HTERT RPE-1 (cell line): Measurements from ENCODE around the gene AHRR.
"Not testable (repeated sequence)": the region's sequence is repeated elsewhere in the genome, so short reads cannot be mapped to it uniquely, and the experiment has no call there.

ENCODE experiments used
- in situ Hi-C: fragments of 300-500 bp; cut with MboI; formaldehyde crosslinking; loops from 4 replicates; pipeline ENCODE4 v1.14.3; 2020; ENCODE audit warnings: low sequenced_read_pairs

Gene AHRR

DNA sequence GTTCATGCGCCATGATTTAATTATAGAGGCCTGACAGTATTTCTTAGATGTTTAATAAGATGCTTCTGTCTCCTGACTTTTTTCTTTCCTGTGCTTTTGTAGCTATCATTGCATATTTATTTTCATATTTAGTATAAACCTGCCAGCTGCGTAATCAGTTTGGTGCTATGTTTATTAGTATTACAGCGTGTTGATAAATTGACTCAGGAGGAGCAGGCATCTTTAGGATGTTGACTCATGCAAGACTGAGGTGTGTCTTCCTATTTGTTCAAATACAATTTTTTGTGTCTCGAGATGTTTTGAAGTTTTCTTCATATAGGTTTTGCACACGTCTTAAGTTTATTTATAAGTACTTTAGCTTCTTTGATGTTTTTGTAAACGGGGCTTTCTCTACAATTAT is 85.5 kb downstream of the AHRR start:
- in situ Hi-C loops = no loop called here

DNA sequence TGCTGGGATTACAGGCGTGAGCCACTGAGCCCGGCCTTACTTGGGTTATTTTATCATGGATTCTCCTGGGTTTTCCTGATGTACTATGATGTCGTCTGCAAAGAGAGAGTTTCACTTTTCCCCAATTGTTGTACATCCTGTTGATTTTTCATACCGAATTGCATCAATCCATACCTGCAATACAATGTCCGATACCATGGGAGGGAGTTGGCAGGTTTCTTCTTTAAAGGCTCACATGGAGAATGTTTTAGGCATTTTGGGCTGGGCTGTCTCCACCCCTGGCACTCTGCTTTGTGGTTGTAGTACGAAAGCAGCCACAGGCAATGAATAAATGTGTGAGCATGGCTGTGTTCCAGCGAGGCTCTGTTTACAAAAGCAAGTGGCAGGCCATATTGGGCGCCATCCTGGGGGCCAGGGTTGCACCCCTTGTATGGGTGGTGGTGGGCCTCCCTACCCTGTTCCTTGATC is 86.3 kb downstream of the AHRR start:
- in situ Hi-C loops = no loop called here

DNA sequence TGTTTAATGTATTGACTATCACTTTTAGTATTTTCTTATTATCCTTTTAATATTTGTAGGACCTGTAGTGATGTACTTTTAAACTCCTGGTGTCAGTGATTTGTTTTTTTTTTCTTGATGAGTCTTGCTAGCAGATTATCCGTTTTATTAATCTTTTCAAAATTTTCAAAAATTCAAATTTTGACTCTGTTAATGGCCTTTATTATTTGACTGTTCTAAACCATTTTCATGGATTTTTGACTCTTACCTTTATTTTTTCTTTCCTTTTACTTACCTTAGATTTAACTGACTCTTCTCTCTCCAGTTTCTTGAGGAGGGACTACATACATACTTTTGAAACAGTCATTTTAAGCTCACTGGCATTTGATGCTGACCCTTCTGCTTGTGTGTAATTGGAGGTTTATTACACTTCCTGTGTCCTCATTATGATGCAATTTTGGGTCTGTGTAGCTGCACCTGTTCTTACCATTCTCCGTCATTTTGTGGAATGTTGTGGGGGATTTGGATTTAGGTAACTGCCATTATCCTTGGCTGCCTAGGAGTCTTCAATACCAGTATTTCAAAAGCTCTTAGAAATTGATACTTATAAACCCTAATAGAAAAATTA is 89.5 kb downstream of the AHRR start:
- in situ Hi-C loops = no loop called here

DNA sequence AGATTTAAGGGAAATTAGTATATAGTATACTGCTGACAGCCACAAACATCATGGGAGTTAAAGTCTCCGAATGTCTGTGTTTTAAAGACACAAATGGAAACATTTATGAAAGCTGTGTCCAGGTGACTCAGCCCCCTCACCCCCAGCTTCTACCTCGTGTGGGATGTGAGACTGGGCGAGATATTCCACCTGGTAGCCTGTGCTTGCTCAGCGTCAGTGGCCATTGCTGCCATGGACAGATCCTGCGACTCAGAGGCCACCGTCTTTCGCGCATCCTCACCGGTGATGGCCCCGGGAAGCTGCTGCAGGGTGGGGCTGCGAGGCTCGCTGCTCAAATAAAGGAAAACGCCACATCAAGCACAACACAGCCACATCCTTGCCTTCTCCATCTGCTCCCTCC is 90.2 kb downstream of the AHRR start:
- in situ Hi-C loops = no loop called here

DNA sequence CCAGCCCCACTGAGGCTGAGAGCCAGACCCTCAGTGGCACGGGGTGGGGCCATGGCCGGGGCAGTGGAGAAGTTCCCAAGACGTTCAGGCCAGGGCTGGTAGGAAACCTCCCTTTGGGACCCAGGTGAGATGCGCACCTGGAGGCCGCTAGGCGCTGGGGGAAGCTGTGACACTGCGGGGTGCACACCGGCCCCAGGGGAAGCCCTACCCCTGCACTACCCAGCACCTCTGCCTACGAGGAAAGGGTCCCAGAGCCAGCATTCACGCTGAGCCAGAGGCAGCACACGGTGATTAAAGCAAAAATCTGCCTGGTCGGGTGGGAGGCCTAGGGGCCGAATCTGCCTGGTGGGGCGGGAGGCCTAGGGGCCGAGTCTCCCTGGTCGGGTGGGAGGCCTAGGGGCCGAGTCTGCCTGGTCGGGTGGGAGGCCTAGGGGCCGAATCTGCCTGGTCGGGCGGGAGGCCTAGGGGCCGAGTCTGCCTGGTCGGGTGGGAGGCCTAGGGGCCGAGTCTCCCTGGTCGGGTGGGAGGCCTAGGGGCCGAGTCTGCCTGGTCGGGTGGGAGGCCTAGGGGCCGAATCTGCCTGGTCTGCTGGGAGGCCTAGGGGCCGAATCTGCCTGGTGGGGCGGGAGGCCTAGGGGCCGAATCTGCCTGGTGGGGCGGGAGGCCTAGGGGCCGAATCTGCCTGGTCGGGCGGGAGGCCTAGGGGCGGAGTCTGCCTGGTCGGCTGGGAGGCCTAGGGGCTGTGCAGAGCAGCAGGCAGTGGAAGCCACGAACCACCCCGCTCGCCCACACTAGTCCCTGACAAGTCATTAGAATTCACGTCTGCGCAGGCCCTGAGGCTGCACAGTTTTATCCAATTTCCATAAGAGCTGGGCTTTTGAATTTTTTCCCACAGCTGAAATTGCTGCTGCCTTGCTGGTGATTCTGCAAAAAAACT is 93.7 kb downstream of the AHRR start:
- in situ Hi-C loops = not testable (repeated sequence)

DNA sequence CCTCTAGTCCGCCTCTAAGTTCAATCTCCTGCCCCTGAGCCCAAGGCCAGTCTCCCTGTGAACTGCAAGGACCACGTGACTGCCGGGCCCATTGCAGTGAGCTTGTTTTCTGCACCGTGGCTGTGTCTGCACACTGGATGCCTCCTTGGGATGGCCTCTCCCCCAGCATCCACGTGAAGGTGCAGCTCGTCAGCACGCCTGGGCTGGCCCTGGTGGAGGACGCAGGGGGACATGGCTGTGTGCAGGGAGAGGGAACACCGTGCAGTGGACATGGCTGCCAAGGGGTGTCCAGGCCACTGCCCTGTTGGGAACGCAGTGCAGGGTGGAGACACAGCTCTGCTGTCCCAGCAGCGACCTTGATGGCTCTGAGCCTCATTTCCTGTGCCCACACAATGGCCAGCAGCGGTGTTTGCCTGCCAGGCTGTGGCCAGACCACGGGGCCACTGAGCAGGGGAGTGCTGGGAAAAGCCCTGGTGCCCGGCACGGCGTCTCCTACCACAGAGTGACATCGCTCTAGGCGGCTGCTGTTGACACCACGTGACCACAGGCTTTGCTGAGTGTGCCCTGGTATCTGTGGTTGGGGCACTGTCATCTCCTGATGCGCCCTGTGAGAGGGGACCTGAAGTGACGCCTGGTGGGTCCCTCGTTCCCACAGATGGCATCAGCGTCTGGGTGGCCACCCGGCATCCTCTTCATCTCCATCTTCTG is 94.6 kb downstream of the AHRR start:
- in situ Hi-C loops = no loop called here

DNA sequence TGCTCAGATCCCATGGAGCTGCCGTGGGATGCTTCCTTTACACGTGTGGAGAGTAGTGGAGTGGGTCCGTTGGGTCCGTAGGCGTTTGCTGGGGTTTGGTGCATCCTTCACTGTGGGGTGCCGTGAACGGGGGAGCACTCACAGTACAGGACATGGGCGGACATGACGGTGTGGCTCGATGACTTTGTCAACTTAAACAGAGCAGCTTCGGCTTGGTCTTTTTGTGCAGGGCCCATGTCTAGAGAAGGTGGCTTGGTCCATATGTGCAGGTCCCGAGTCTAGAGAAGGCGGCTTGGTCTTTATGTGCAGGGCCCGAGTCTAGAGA is 95.1 kb downstream of the AHRR start:
- in situ Hi-C loops = no loop called here

DNA sequence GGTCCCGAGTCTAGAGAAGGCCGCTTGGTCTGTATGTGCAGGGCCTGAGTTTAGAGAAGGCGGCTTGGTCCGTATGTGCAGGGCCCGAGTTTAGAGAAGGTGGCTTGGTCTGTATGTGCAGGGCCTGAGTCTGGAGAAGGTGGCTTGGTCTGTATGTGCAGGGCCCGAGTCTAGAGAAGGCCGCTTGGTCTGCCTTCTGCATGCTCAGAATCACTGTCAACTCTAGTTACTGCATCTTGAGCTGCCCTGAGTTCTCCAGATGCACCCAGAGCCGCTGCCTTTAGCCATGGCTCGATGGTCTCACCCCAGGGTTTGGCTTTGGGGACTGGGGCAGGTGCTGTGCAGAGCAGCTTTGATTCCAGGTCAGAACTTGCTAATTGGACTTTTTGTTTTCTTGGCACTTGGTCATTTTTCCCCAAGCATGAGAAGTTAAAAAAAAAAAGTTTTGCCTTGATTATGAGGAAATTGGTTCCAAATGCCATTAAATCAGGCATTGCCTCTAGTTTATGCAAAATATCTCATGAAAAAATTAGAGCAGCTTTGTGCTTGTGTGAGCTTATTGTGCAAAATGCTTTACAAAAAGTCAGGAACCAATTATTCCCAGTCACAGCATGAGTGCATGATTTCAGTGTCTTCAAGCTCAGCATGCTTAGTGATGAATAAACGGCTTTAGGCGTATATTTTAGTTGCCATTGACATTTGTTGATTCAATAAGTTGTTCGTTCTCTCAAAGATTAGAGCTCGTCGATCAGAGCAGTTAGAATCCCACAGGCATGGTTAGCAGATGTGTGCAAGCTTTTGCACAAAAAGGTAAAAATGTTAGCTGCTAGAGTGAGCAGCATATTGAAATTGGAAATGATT is 96.0 kb downstream of the AHRR start:
- in situ Hi-C loops = no loop called here

DNA sequence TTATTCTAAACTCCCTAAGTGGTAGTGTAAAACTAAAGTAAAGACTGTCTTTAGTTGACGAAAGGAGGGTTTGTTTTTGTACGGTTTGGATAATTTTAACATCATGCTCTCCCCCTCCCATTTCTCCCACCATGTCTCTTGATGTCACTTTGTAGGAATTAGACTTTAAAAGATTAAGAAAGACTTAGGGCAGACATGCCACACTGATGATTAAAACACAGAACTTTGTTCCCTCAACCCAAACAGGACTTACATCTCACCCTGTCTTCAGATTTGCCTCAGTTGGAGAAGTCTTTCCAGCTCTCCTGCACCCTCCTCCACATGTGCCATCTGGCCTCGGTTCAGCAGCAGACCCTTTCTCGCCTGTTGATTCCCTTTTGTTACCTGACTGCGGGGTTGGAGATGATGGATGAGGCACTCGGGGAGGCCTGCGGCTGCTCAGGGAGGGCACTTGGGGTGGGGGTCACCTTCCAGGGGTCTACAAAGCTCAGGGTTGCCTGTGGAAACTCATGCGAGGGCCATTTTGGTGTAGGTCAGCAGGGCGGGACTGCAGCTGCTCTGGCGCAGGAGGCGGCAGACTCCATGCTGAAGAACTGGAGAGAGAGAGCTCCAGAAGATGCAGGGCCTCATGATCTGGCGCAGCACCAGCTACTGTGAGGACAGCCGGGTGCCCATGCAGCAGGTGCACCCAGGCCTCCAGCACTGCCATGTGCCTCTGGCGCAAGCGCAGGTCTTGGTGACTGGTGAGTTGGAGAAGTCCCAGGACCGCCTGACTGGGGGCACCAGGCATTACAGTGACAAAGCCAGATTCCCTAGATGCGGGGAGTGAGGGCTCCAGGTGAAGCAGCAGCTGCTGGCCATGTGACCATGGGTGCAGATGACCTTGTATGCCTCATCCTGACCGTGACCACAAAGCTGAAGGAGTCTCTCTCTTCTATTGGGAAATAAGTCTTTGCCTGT is 96.9 kb downstream of the AHRR start:
- in situ Hi-C loops = no loop called here

DNA sequence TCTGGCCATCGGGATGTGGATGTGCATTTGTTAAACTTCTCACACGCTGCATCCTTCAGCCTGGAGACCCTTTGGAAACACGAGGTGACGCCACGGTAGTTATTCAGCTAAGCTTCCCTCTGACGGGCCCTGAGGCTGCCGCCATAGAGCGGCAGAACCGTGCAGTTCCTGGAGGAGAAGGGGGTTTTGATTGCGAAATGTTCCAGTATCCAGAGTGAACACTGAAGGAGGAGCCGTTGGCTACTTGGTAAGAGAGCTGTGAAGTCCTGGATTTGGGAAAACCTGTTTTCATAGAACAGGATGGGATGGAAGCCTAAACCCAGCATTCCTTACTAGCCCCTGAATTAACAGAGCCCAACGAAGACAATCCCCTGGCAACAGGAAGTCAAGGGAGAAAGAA is 98.5 kb downstream of the AHRR start:
- in situ Hi-C loops = no loop called here

DNA sequence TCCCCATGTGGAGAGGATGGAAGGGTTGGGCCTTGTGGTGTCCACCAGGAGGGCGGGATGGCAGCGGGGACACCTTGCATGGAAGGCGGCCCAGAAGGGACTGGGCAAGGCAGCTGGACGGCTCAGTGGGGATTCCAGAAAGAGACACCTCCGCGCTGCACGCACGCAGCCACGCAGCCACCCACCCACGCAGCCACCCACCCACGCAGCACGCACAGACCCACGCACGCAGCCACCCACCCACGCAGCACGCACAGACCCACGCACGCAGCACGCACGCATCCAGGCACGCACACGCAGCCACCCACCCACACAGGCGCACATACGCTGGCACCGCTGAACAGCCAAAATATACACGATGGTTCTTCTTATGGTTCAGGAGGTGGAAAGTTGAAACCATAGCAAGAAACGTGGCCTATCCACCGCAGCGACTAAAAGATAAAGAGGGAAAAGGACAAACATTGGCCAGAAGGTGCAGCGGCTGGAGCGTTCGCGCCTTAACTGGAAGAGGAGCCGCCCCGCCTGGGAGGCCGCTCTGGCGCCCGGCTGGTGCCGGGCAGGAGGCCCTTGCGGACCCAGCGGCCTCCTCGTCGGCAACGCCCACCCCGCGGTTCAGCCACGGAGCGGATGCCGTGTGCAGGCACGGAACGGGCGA is 99.2 kb downstream of the AHRR start:
- in situ Hi-C loops = no loop called here

DNA sequence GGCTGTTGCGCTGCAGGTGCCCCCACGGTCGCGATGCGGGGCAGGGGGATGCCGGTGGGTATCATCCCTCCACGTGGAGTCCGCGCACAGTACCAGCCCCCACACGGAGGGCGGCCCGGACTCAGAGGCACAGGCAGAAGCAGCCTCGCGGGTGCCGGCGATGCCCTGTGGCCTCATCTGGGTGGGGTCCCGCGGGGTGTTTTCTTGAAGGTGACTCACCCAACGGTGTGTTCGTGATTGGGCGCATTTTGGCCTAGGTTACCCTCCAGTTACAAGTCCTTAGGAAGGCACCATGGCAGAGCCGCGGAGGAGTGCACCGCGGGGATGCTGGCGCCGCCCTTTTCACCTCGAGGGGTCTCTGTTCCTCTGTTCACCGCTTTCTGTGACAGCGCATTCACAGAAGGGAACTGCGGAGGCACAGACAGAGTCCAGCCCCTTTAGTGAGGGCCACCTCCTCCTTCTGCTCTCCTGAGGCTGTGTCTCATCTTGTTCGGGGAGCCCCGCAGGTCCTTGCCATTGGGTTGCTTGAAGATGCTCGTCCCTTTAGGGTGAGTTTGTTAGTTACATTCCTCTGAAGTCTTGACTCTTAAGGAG is 99.9 kb downstream of the AHRR start:
- in situ Hi-C loops = no loop called here

DNA sequence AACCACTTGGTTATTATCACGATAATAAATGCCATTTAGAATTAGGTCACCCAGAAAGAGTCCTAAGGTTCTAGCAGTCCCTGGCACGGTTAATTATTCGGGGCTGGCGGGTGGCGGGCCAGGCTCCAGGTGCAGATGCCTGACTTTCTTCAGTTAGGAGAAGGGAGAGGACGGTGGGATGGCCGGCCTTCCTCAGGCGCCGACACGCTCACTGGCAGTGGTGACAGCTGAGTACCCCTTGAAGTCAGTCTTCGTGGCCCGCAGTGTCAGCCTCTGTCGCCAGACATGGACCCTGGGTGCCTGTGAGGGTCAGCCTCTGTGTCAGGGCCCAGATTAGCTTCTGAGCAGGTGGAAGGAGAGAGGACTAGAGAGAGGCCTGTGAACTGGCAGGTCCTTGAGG is 100.4 kb downstream of the AHRR start:
- in situ Hi-C loops = no loop called here

DNA sequence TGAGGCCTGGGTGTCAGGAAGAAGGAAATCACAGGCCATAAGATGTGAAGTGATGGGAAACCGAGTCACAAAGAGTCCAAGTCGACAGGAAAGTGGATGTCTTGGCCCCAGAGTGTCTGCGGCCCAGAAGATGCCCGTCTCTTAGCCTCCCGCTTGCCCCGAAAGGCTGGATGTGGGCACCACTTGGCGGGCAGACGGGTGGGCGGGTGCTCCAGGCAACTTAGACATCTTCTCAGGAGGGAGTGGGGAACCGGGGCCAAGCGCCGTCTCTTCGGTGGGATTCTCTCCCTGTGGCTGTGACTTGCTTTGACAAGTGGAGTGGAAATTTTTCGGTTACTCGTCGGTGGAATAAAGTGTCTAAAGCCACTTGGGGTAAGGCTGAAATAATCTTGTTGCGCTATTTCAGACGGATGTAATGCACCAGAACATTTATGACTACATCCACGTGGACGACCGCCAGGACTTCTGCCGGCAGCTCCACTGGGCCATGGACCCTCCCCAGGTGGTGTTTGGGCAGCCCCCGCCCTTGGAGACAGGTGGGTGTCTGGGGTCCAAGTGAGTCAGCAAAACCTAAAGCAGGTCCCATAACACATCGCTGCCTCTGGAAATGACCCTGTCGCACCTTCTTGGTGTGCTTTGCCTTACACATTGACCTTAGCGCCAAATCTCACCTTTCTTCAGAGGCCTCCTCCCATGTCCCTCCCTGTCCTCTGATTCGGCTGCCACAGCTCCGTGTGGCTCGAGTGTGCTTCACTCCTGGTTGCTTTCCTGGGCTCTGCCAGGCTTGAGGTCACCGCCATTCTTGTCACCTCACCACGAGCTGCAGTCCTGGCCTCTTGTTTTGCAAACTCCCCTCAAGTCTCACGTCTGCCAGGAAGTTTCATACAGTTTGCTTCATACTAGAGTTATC is 101.1 kb downstream of the AHRR start:
- in situ Hi-C loops = no loop called here

DNA sequence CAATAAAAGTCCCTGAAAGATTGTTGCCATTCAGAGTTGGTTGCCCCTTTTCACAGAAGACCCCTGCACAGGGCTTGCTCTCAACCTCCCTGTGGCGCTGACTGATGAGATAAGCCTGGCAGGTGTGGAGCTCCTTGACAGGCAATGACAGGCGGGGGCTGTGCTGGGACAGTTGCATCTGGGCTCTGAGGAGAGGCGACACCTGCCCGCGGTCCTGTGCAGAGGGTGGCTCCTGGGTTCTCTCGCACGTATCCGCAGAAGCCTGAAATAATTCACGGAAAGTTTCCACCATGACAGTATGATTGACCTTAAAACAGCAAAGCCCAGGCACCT is 101.7 kb downstream of the AHRR start:
- in situ Hi-C loops = no loop called here

DNA sequence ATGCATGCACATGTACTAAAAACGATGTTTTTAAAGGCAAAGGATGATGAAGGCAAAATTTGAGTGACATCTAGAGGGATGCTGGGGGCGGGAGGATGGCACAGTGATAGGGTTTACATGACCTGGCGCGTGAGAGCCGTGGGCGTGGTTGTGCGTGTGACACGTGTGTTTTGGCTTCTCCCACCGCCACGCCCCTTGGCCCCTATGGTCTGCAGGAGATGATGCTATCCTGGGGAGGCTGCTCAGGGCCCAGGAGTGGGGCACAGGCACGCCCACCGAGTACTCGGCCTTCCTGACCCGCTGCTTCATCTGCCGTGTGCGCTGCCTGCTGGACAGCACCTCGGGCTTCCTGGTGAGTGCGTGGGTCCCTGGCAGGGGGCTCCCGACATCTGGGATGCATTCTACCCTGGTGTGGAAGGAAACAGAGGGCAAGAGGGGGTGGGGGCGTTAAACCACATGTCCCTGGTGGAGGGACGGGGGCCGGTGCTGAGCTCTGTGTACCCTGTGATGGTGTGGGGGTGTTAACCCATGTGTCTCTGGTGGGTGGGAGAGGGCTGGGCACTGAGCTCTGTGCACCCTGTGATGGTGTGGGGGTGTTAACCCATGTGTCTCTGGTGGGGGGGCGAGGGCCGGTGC is 102.2 kb downstream of the AHRR start:
- in situ Hi-C loops = no loop called here

DNA sequence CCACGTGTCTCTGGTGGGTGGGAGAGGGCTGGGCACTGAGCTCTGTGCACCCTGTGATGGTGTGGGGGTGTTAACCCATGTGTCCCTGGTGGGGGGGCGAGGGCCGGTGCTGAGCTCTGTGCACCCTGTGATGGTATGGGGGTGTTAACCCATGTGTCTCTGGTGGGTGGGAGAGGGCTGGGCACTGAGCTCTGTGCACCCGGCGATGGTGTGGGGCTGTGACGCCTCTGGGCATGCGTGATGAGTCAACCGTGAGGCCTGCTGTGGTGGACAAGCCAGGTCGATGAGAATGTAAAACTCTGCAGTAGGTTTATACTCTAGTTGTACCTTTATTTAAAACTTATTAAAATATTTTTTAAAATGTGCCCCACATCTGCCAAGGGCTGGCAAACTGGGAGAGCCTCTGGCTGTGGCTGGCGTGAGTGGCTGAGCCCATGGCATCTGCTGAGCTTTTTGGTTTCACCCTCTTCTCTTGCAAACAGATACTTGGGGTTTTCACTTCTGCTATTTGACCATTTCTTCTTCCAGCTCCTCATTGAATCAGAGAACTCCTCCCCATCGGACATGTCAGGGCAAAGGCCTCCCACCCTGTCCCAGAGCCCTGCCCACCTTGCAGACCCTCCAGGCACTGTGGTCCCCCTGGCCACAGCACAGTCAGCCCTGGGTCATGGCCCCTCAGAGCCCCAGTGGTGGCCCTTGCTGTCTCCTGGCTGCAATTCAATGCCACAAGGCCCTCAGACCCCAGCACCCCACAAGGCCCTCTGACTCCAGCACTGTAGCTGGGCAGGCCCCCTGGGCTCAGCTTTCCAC is 103.0 kb downstream of the AHRR start:
- in situ Hi-C loops = no loop called here
